RPMI7951 (cell line): ENCODE measurements around the gene ARID3B. TPM values are rescaled to one million over a fixed set of nuclear protein-coding genes. Genes with fewer than 3 reads are reported as not detected.
"Not testable (repeated sequence)": the region's sequence is repeated elsewhere in the genome, so short reads cannot be mapped to it uniquely, and the experiment has no call there.

ENCODE experiments used
- DNase-seq: peaks from one replicate; pipeline ENCODE4 v3.0.0-alpha.2; 2012; ENCODE audit warnings: low read depth
- total RNA-seq: library from RNA; depleted of rRNA; stranded (reverse); fragments of >200 nt; shearing (Covaris generic); gene quantifications from 2 replicates; pipeline ENCODE4 v1.2.3, GENCODE V29; 2014

The ARID3B gene
- total RNA-seq, 1 experiment from 2014 or later: 0.72 TPM

DNA sequence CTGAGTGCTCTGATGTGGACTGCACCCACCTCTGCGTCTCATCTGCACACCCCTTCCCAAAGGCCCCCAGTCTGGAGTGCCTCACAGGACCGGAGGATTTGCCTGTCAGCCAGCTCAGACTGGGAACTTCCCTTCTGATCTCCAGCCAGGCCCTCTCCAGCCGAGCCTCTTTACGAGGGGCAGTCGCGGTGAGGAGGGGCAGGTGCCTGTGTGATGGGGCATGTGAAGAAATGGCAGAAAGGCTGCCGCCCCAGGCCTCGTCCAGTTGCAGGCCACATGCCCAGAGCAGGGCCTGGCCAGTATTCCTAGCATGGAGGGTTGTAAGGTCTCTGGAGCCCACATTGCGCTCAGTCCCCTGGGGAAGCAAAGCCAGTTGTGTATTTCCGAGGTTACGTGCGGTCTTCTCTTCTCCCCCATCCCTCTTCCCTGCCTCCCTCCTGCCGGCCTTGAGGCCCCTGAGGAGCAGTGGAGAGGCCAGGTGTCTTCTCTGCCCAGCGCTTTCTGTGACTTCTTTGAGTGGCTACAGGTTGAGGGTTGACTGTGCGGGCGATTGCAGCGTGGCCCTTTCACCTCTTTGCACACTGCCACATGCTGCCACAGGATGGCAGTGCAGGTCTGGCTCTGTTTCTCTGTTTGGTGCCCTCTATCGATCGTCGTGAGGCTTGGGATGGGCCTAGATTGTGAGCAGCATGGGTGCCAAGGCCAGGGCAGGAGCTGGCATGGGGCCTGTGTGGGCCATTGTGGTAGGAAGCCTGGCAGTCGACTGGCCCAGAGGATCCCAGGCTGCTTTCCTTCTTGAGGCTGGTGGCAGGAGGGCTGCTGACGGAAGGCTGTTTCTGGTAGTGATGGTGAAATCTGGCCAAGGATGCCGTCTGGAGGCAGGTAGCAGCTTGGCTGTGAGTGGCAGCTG is 79.9 kb downstream of the ARID3B start:
- peak; percentile 65 for DNase-seq

DNA sequence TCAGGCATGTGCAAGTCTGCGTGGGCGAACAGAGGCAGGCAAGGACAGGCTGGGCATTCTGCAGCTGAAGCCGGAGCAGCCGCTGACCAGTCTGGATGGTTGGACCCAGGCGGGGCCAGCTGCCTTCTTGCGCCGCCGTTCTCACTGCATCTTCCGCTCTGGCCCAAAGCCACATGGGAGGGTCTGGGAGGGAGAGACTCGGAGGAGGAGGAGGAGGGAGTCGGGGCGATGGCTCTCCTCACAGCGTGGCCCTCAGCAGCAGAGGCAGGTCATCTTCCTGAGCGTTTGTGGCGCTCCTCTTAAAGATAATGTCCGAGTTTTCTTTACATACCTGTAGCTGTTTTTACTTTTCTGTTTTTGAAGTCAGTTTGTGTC is 80.5 kb downstream of the ARID3B start:
- no peak for DNase-seq

DNA sequence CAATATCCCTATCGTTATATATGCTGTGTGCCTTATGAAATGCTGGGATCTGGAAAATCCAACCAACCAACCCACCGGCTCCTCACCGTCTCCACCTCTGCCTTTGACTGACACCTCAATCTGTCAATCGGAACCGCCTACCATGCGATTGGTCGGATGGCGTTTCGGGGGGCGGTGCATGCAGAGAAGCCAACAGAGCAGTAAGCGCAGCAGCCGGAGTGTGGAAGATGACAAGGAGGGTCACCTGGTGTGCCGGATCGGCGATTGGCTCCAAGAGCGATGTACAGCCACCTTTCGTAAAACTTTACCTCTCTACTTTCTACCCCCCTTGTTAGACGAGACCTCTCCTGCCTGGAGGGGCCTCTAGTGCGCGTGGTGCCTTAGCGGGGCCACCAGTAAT is 80.9 kb downstream of the ARID3B start:
- no peak for DNase-seq

DNA sequence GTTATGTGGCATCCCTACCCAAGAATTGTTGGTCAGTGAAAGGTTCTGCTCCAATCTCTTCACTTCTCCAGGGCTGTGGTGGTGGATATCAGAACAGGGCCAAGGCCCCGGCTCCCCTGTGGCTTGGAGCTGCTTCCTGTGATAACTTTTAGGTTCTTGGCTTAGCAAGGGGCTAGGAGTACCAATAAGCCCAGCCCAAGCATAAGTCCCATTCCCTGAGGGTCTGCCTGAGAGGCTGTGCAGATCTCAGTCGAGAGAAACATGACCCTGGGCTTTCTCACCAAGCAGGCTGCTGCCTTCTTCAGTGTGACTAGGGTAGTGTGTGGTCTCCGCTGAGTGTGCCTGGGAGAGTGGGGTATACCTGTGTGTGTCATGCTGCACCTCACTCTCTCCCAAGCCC is 81.7 kb downstream of the ARID3B start:
- no peak for DNase-seq

DNA sequence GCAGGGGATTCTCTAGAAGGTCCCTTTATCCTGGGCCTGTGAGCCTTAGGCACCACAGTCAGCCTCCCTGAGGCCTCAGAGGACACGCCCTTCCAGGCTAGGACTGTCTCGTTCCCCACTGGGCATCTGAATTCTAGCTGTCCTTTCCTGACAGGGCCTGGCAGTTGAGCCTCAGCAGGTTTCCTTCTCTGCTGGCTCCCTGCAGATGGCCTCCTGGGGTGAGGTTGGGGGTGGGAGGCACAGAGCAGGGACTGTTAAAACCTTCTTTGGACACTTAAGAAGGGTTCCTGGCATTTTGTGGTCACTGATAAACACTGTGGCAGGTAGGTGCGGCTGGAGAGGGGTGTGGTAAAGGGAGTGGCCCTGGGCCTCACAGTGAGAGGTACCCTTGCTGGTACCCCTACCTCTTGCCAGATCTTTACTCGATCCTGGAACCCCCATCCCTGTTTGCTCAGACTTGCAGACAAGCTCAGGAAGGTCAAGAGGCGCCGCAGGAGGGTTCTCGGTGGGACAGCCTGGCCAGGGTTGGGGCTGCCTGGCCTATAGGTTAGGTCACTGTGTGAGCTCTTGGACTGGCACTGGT is 83.1 kb downstream of the ARID3B start:
- DNase-seq: no peak

DNA sequence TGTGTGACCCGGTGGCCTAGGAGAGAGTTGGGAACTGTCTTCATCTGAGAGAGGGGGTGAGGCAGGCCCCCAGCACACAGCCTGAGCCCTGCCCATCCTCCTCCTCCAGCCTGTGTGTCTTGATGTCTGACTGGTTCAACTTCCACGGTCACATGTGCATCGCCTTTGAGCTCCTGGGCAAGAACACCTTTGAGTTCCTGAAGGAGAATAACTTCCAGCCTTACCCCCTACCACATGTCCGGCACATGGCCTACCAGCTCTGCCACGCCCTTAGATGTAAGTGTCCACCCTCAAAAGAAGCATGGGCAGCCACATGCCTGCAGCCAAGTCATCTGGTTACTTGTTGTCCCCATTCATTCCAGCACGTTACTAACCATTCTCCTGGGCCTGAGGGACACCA is 84.7 kb downstream of the ARID3B start:
- DNase-seq: no peak

DNA sequence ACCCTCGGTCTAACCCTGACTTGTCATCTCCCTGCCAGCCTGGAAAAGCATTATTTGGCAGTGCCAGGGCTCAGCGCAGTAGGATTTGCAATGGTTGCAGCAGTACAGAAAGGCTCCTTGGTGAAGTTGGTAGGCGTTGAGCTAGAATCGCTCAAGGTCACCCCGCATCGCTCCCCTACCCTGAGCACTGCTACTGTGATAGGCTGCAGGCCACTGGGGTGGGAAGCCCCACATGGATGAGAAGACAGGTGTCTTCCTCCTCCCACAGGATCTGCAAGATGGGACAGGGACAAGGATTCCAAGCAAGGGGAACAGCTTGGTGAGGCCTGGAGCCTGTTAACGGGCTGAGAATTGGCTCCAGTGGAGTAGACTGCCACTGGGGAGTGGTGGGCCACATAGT is 85.3 kb downstream of the ARID3B start:
- no peak for DNase-seq

DNA sequence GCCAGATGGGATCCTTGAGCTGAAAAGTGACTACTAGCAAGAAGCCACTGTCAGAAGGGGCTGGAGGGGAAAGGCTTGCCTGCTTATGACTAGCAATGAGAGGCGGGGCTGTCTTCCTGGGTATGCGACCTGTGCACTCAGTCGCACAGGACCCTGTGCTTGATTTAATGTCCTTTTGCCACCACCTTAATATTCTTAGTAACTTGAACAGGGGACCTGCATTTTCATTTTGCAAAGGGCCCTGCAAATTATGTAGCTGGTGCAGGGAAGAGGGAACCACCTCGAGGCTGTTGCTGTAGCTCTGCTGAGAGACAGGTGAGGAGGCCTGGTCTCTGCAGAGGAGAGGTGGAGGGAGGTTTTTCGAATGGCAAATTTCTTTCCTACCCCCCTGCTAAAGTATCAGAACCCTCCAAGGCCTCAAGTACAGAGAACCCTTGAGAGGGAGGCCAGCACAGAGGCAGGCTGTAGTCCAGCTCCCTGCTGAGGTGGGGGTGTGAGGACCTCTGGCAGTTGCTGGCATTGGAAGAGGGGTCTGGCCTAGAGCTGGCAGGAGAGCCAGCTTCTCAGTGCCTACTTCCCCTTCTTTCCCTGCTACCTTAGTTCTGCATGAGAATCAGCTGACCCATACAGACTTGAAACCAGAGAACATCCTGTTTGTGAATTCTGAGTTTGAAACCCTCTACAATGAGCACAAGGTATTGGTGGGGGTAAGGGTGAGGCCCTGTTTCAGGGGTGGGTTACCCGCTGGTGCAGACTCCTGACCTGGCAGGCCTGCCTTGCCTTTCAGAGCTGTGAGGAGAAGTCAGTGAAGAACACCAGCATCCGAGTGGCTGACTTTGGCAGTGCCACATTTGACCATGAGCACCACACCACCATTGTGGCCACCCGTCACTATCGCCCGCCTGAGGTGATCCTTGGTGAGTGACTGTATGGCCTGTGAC is 86.0 kb downstream of the ARID3B start:
- DNase-seq: no peak

DNA sequence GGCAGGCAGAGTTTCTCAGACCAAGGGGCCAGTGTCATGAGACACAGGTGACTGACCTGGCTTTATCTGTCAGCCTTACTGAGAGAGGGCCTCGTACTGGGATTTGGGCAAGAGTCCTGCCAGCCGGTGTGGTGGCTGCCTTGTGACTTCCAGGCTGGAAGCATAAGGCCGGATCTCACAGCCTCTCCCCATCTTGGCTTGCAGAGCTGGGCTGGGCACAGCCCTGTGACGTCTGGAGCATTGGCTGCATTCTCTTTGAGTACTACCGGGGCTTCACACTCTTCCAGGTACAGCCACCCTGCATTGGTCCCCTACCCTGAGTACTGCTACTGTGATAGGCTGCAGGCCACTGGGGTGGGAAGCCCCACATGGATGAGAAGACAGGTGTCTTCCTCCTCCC is 86.7 kb downstream of the ARID3B start:
- DNase-seq: no peak

DNA sequence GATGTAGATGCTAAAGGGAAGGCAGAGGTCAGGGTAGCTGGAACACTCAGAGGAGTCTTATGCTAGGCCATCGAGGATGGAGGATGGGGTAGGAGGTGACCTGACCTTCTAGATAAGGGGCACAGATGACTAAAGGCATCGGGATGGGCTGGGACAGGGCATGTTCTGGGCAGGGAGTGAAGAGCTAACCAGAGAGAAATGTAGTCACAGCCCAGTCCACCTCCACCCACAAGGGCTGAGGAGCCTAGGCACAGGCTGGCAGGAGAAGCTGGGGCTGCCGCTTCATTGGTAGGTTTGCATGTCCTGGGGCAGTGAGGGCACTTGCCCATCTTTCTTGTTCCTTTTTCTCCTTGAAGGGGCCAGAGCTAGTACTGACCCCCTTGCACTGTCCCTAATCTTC is 87.2 kb downstream of the ARID3B start:
- no peak for DNase-seq

DNA sequence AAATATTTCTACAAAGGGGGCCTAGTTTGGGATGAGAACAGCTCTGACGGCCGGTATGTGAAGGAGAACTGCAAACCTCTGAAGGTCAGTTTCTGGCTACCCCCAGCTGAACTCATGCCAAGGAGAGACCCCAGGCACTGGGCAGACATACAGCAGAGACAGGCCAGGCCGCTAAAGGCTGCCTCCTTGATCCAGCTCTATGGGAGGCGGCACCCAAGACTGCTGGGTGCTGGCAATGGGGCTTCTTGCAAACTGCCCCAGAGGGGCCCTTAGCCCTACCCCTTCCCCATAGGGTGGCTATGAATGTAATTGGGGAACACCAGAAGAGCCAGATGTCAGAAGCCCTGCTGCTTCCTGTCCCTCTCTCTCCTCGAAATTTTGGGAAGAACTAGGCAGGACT is 87.9 kb downstream of the ARID3B start:
- DNase-seq: no peak

DNA sequence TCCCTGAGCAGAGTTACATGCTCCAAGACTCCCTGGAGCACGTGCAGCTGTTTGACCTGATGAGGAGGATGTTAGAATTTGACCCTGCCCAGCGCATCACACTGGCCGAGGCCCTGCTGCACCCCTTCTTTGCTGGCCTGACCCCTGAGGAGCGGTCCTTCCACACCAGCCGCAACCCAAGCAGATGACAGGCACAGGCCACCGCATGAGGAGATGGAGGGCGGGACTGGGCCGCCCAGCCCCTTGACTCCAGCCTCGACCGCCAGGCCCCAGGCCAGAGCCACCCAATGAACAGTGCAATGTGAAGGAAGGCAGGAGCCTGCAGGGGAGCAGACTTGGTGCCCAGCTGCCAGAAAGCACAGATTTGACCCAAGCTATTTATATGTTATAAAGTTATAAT is 88.7 kb downstream of the ARID3B start:
- DNase-seq: not testable (repeated sequence)

DNA sequence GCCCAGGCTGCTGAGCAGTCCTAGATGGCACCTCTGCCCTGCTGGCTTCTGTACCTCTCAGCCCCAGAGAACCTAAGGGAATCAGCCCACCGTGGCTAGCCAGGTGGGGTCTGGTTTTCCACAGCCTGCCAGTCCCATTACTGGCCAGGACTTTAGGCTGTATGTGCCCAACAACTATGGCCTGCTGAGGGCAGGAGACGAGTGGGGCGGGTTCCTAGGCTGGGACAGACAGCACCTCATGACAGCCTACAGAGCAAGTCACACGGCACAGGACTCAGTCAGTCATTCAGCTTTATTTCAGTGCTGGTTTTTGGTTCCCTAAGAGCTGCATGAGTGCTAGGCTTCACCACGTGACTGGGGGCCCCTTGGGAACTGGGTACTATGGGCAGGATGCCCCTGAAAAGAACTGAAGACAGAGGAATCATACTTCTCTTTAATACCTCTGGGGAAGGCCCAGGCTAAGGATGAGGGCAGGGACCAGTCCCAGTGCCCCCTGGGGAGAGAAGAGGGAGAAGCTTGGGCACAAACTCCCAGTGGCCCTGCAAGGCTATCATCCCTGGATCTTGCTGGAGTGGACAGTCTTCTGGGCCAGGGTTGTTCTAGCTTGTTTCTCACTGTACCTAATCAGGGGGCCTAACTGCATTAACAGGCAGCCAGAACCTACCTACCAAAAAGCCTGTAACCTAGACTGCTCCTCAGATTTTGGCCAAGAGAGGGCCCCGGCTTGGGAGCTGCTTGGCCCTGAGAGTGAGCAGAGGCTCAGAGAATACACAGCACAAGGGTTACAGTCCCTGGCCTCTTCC is 89.5 kb downstream of the ARID3B start:
- DNase-seq: no peak

DNA sequence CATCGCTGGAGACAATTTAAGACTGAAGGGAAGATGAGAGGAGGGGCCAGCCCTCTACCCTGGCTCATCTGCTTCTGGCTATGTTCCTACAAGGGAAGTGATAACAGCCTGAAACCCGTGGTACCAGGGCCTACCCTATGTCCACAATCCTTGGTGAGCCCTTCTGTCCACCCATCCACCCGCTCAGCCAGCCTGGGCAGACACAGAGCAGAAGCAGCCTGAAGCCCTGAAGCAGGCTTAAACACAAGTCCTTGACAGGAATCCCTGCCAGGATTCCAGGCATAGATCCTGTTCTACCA is 90.0 kb downstream of the ARID3B start:
- no peak for DNase-seq

DNA sequence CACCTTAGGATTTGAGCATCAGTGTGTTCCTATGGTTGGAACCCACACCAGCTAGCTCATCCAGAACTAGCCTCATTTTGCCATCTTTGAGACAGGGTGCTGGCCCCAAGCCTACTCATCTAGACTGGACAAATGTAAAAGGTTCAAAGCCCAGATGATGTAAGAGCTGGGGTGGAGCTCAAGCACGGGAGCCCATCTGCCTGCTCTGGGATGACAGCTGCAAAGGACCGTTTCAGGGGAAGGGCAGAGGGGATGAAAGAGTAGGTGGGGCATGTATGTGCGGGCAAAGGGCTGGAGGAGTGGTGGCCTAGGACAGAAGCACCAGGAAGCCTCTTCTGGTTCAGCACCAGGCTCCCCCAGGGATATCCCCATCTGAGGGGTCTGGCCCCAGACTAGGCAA is 90.4 kb downstream of the ARID3B start:
- no peak for DNase-seq

DNA sequence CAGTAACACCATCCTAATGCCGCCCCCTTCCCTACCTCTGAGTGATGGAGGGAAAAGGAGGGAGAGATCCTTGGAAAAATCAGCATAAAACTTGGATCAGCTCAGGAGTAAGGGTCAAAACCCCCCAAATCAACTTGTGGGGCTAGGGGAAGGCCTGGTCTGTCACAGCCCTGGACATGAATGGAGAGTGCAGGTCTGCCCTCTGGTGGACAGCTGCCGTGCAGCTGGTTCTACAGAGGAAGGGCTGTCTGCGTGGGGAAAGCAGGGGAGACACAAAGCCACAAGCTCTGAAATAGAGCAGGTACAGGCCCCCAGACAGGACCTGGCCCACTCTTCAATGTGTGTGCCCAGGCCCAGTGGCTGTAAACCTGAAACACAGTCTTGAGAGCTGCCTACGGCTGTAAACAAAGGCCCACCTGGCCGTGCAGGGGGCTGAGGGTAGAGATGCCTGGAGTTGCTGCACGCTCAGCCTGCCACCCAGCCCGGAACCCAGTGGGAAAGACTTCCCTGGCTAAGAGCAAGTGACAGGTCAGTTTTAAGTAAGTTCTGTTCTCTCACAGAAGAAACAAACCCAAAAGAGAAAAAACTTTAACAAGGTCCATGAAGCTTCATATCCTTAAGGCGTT is 91.0 kb downstream of the ARID3B start:
- peak; percentile 40 for DNase-seq

DNA sequence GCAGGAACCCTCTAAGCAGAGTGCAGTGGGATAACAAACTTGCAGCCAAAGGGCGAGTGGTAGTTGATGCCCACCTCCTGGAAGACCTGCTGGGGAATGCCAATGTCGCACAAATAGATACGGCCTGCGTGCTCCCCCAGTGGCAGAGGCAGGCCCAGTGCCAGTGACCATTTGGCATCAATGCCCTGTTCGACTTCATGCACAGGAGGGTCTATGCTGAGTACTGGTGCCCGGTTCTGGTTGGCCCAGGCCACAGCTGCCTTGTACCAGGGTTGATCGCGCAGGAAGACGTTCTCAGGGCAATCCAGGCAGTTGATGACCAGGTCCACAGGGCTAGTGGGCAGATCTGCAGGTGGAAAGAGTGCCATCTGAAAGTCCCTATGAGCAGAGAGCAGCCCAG is 91.6 kb downstream of the ARID3B start:
- no peak for DNase-seq

DNA sequence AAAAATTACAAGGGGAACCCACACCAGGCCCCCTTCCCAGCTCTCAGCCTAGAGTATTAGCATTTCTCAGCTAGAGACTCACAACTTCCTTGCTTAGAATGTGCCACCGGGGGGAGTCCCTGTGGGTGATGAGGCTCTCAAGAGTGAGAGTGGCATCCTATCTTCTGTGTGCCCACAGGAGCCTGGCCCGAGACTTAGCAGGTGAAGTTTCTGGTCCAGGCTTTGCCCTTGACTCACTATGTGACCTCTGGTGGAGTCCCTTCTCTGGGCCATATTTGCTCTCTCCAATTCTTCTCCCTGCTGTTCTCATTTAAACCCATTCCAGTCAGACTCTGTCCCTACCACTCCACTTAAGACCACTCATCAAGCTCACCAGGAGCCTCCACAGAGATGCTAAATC is 92.8 kb downstream of the ARID3B start:
- DNase-seq: no peak

DNA sequence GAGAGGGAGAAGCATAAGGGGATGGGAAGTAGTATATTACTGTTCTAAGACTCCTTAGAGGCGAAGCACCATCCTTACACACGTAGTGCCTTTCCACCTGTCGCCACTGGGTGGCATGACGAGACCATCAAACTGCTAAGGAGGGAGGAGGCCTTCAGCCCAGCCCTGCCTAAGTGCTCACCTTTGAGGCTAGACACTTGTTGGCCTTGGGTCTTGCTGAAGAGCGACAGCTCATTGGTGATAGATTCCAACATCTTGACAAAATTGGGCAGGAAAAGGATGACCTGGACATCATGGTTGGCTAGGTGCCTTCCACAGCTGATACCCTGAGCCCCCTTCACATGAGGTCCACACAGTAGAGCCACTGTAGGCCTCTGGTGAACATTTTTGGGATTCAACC is 94.2 kb downstream of the ARID3B start:
- DNase-seq: peak; percentile 61

DNA sequence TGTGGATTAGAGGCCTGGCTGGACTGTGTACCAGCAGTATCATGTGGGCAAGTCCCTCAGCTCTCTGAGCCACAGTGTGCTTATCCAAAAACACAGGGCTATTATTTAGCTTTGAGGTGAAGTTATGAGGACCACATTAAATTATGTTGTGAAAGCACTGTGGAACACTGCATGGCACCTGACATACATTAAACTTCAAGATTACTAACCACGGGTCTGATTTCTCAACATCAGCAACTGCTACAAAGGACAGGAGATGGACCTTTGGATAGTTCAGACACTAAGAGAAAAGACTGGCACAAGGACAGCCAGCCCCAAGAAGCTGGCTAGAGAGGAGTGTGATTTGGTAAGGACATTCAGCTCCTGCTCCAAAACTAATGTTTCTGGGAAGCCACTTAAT is 96.0 kb downstream of the ARID3B start:
- no peak for DNase-seq

DNA sequence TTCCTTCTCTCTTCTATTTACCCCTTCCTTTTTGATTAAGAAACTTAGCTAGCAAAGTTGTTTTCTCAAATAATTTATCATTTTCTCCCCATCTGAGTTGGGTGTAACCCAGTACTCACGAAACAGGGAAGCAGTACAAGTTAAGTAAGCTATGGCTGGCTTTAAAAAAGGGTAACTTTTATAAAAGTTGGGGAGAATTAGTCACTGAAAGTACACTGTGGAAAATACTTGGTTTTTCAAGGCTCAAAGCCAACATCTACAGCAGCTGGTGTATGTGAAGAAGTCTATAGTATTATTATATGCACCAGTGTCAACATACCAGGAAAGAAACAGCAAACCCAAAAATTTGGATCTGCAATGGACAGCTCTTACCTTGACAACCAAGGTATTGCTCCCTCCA is 100.1 kb downstream of the ARID3B start:
- DNase-seq: no peak
